NCI-H524 (cell line): ENCODE measurements around the gene SLC2A4.
"Not testable (repeated sequence)": the region's sequence is repeated elsewhere in the genome, so short reads cannot be mapped to it uniquely, and the experiment has no call there.

Source experiments
- DNase-seq, 2 experiments: peaks; one replicate each; lab custom pipeline; 2025; lab: John Stamatoyannopoulos, UW

SLC2A4 gene

GRCh38 chr17:7281074-7281952 is at the start of gene SLC2A4:
TSS of gene SLC2A4 (plus strand) at chr17:7281718. CDS start at chr17:7281935, 217 bp downstream.
- peak; percentile 55 to 83 for DNase-seq

GRCh38 chr17:7232114-7232513 is 49.4 kb upstream of the SLC2A4 start:
- no peak for DNase-seq

- DNase-seq: no peak
Measured at GRCh38 chr17:7233701-7234082, 47.8 kb upstream of the SLC2A4 start.

GRCh38 chr17:7234083-7234951 is 47.2 kb upstream of the SLC2A4 start, which contains the start of gene DVL2:
TSS of gene DVL2 (minus strand) at chr17:7234517. CDS start at chr17:7234262, 255 bp downstream.
- DNase-seq: peak; percentile 53 to 64

GRCh38 chr17:7235693-7236665 is 45.5 kb upstream of the SLC2A4 start:
- no peak for DNase-seq

GRCh38 chr17:7236808-7237207 is 44.7 kb upstream of the SLC2A4 start:
- no peak for DNase-seq

- DNase-seq: no peak
Measured at GRCh38 chr17:7237266-7237760, 44.2 kb upstream of the SLC2A4 start.

- peak; percentile 28 to 47 for DNase-seq
Measured at GRCh38 chr17:7237761-7238419, 43.6 kb upstream of the SLC2A4 start.

GRCh38 chr17:7238420-7239090 is 43.0 kb upstream of the SLC2A4 start:
- no peak for DNase-seq

GRCh38 chr17:7239091-7240027 is 42.2 kb upstream of the SLC2A4 start, which contains the start of gene PHF23:
TSS of gene PHF23 (minus strand) at chr17:7239457. CDS start at chr17:7239279, 178 bp downstream.
- DNase-seq: peak; percentile 90 to 92

GRCh38 chr17:7240375-7240774 is 41.1 kb upstream of the SLC2A4 start:
- no peak for DNase-seq

- DNase-seq: no peak
Measured at GRCh38 chr17:7241090-7241733, 40.3 kb upstream of the SLC2A4 start.

GRCh38 chr17:7241783-7242716 is 39.5 kb upstream of the SLC2A4 start, which contains the start of gene GABARAP:
TSS of gene GABARAP (minus strand) at chr17:7242449. CDS start at chr17:7242330, 119 bp downstream.
- peak; percentile 43 to 64 for DNase-seq

- peak; percentile 71 to 84 for DNase-seq
Measured at GRCh38 chr17:7242717-7243452, 38.6 kb upstream of the SLC2A4 start.

GRCh38 chr17:7243453-7243729 is 38.1 kb upstream of the SLC2A4 start:
- no peak for DNase-seq

GRCh38 chr17:7243838-7244237 is 37.7 kb upstream of the SLC2A4 start:
- DNase-seq: not testable (repeated sequence)

- no peak for DNase-seq
Measured at GRCh38 chr17:7246779-7247178, 34.7 kb upstream of the SLC2A4 start.
